Mucosa of descending colon (tissue), 3 donors: ENCODE results near the gene KIF3A. TPM values are rescaled to one million over a fixed set of nuclear protein-coding genes. Genes with fewer than 3 reads are reported as not detected.
A peak's percentile ranks its signal among the peaks of the same experiment; 100 is the strongest.

Experiments used
- ATAC-seq: fragments of 200-7000 bp; cut with Tn5 transposase; one replicate; pipeline ENCODE4 v1.9.1; 2020; ENCODE audit warnings: mild to moderate bottlenecking, moderate library complexity
- DNase-seq, 3 donors: peaks; one replicate each; pipeline ENCODE4 v3.0.0-alpha.2; 2020
- H3K36me3 ChIP-seq: fragments of 200-600 bp; one replicate; pipeline ENCODE4 v1.8.0; 2021; ENCODE audit warnings: low read depth, mild to moderate bottlenecking
- H3K4me1 ChIP-seq: fragments of 200-600 bp; one replicate; pipeline ENCODE4 v1.8.0; 2021; ENCODE audit warnings: low read depth, mild to moderate bottlenecking
- H3K4me3 ChIP-seq: fragments of 200-600 bp; one replicate; pipeline ENCODE4 v1.8.0; 2021; ENCODE audit warnings: mild to moderate bottlenecking
- H3K9me3 ChIP-seq: fragments of 200-600 bp; one replicate; pipeline ENCODE4 v1.8.0; 2021; ENCODE audit warnings: mild to moderate bottlenecking
- intact Hi-C, 2 donors: fragments of 100-400 bp; cut with DNase I in 1 of 2; cut with micrococcal nuclease in 1 of 2; formaldehyde crosslinking; loops; one replicate each; pipeline versions ENCODE4 v1.11.0 to v1.11.1; 2022; cut with DNase I, micrococcal nuclease
- total RNA-seq, 3 donors: library from RNA; stranded (reverse); fragmentation: NEBNext Ultra II Directional in 2 of 3; extraction: Animal tissue kit (Norgen Biotek cat#: 25700) in 2 of 3; gene quantifications; one replicate each; pipeline versions ENCODE4 v1.2.1 to v1.2.4, GENCODE V29; 2021 to 2023
- TF ChIP-seq, protein P1 (sequence below): fragments of 200-600 bp; IDR thresholded peaks from one replicate; pipeline ENCODE4 v1.8.0; 2022; ENCODE audit warnings: antibody characterized with exemption, mild to moderate bottlenecking
- donor health status: DM: no; HTN: no; CAD: no; lungs with moderate emphysema.
- donor health status: DM: no; HTN: no; CAD: no.
- donor health status: DM: no; HTN: yes; CAD: no.

The KIF3A gene
- total RNA-seq, 3 donors from 2014 or later: 3.2 to 11.0 (median 3.8) TPM

DNA sequence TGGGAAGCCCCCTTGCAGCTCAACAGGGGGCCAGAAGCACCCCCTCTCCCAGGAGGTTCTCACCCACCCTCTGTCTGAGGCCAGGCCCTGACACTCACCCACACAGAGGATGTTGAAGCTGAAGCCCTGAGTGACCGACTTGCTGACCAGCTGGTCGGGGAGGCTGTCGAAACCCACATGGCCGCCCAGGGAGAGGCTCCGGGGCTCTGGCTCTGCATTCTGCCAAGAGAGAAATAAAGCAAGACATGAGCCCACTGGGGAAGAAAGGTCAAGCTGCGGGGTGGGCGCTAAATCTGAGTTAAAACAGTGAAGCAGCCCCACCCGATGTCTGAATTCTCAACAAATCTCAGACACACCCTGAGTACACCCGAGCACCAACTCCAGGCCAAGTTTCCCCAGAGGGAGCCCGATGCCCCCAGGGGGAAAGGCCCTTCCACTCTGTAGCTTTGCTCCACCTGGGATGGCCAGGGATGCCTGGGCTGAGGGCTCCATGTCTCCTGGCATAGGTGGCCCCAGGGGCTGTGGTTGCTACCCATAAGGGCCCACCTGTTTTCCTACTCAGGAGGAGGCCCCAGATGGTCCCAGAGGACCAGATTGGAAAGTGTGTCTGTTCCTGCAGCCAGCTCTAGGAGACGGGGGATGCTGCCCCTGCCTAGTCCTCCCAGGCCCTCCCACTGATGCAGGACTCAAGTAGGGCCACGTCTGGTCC is 28.1 kb upstream of the KIF3A start:
- TF ChIP-seq, protein P1, sequence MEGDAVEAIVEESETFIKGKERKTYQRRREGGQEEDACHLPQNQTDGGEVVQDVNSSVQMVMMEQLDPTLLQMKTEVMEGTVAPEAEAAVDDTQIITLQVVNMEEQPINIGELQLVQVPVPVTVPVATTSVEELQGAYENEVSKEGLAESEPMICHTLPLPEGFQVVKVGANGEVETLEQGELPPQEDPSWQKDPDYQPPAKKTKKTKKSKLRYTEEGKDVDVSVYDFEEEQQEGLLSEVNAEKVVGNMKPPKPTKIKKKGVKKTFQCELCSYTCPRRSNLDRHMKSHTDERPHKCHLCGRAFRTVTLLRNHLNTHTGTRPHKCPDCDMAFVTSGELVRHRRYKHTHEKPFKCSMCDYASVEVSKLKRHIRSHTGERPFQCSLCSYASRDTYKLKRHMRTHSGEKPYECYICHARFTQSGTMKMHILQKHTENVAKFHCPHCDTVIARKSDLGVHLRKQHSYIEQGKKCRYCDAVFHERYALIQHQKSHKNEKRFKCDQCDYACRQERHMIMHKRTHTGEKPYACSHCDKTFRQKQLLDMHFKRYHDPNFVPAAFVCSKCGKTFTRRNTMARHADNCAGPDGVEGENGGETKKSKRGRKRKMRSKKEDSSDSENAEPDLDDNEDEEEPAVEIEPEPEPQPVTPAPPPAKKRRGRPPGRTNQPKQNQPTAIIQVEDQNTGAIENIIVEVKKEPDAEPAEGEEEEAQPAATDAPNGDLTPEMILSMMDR: no peak
- H3K9me3 ChIP-seq: no peaks in the 10 kb centered on the region
- no peaks in the 10 kb centered on the region for H3K4me1 ChIP-seq
- DNase-seq: no peak
- H3K4me3 ChIP-seq: no peak overlapping the region
- intact Hi-C loops: no loop called here
- no peak for ATAC-seq
- no peaks in the 10 kb centered on the region for H3K36me3 ChIP-seq

DNA sequence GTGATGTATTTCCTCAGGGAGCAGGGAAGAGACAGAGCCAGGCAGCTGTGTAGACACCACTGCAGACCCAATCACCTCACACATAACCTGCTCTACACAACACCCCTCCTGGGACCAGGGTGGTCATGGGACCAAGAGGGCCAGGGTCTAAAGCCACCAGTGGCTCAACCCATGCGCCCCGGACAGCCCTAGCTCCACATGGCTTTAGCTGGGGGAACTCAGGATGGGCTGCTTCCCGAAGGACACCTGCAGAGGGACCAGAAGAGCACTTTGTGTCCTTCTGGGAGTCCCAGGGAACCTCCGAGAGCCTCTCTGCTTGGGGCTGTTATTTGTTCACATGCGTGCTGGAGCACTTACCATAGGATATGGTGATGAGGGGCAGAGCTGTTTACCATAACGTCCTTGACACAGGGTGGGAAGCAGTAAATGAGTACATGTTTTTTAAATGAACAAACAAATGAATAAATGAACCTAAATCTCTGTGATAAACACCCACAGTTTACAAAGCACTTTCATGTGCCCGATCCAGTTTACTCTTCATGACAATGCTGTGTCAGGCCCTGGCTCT is 27.4 kb upstream of the KIF3A start:
- intact Hi-C loops: no loop called here
- Histone ChIP-seq H3K36me3 (no peaks in the 10 kb centered on the region), H3K4me3 (no peak overlapping the region), H3K9me3 (no peaks in the 10 kb centered on the region), H3K4me1 (no peaks in the 10 kb centered on the region)
- DNase-seq (no peak), ATAC-seq (no peak)
- TF ChIP-seq, protein P1: no peak

DNA sequence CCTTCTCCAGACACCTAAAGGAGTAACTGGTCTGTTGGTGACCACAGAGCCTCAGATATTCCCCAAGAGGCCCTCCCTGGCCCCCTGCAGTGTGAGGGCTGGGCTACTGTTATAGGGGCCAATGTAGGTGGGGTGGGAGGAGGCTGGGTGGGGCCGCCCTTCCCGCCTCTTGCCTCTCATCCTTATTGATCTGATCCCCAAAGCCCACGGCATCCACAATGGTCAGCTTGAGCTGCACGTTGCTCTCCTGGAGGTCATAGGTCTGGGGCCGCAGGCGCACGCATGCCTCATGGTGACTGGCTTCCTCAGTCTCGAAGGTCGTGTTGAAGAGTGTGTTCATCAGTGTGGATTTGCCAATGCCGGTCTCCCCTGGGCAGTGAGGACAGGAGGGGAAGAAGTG is 26.7 kb upstream of the KIF3A start:
- TF ChIP-seq, protein P1: no peak
- H3K4me3 ChIP-seq: no peak overlapping the region
- ATAC-seq (no peak), DNase-seq (peak in 1 of 3 donors; percentile 14)
- H3K36me3 ChIP-seq: no peaks in the 10 kb centered on the region
- no peaks in the 10 kb centered on the region for H3K4me1 ChIP-seq
- H3K9me3 ChIP-seq: no peaks in the 10 kb centered on the region
- intact Hi-C loops: no loop called here

DNA sequence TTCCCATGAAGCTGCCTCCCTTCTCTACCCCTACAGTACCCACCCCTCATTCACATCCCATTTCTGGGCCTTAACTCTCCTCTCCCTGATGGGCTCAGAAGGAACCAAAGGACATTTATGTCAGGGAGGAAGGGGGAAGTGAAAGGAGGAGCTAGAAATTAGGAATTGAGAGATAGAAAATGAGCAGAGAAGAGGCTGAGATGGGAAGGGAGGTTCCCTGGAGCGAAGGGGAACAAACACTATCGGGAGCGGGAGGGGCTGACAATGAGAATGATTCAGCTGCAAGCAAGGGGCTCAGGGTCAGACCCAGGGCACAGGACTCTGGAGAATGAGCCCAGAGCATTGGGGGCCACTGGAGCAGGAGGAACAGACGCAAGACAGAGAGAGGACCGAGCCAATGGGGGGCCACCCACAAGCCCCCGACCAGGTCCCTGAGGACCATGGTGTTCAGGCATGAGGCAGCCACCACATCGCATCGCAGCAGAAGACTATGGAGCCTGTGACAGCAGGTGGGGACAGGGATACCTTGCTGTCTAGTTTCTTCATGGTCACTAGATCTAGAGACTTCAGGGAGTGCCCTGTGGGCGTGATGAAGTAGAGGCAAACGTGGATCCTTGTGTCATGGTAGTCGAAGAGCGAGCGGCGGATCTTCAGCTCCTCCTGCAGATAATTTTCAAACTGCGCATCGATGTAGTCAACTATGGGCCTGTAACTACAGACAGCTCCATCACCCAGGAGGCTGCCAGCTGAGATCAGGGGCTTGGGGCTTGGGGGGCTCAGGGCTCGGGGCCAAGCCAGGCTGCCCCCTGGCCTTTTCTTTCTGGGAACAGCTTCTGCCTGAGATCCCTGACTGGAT is 26.1 kb upstream of the KIF3A start:
- TF ChIP-seq, protein P1: no peak
- Histone ChIP-seq H3K9me3 (no peaks in the 10 kb centered on the region), H3K4me3 (no peak overlapping the region), H3K4me1 (no peaks in the 10 kb centered on the region), H3K36me3 (no peaks in the 10 kb centered on the region)
- ATAC-seq (no peak), DNase-seq (no peak)
- intact Hi-C loops: no loop called here

DNA sequence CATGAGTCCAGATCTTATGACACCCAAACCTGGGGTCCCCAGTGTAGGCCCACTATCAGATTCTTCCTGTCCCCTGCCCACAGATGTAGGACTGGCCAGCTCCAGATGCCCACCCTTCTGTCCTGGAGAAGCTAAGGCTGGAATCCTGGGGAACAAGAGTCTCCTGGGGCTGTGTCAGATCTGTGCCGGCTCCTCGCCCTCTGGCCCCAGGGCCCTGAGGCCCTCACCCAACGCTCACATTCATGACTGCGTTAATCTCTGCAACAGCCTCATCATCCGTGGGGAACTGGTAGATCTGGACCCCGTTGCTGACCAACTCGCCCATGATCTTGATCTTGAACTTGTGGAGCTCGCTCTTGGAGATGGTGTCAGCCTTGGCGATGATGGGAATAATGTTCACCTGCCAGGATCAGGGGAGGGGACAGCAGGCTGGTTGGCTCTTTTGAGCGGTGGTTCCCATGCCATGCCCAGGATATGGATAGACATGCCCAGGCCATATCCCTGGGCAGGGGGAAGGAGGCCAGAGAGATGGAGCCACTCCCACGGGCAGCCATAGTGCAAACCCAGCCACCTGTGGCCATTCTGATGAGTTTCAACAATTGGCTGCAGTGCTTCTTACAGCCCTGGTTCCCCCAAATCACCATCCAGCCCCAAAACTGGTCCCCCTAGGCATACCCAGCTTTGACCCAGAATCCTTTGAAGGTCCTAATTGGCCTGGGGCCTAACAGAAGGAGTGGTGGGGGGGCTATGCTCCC is 25.1 kb upstream of the KIF3A start:
- no peak for ATAC-seq
- intact Hi-C loops: no loop called here
- Histone ChIP-seq H3K36me3 (no peaks in the 10 kb centered on the region), H3K4me1 (no peaks in the 10 kb centered on the region), H3K9me3 (no peaks in the 10 kb centered on the region), H3K4me3 (no peak overlapping the region)
- TF ChIP-seq, protein P1: no peak
- peak in 1 of 3 donors; percentile 15 for DNase-seq
